ENCODE data around the gene CDCP2.

DNA sequence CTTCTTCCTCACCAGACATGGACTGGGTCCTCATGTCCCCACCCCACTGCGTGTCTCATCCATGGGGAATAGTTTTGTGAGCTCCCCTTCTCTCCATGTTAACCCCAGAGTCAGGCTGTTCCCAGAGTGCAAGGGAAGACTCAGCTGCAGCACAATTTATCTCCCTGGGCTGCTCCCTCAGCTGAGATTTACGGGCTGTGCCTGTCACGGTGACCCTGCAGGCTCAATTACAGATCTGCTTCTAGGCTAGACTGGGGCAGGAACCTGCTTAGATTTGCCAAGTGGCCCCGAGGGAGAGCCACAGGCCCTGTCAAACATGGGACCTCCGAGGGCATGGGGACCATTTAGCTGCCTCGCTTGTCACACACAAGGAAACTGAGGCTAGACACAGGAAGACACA lies 37.8 kb downstream of the CDCP2 start:
- TF ChIP-seq, protein P1, sequence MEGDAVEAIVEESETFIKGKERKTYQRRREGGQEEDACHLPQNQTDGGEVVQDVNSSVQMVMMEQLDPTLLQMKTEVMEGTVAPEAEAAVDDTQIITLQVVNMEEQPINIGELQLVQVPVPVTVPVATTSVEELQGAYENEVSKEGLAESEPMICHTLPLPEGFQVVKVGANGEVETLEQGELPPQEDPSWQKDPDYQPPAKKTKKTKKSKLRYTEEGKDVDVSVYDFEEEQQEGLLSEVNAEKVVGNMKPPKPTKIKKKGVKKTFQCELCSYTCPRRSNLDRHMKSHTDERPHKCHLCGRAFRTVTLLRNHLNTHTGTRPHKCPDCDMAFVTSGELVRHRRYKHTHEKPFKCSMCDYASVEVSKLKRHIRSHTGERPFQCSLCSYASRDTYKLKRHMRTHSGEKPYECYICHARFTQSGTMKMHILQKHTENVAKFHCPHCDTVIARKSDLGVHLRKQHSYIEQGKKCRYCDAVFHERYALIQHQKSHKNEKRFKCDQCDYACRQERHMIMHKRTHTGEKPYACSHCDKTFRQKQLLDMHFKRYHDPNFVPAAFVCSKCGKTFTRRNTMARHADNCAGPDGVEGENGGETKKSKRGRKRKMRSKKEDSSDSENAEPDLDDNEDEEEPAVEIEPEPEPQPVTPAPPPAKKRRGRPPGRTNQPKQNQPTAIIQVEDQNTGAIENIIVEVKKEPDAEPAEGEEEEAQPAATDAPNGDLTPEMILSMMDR (IDR thresholded peaks at IDR 0.05; ENCODE audit: low read length), result no peak
- no peak for TF ChIP-seq EZH2 (IDR thresholded peaks at IDR 0.05; ENCODE audit: borderline replicate concordance, low read length)
